NB4 (cell line): ENCODE results near the gene CALR3.

ENCODE experiments used
- DNase-seq: peaks from one replicate; pipeline ENCODE4 v3.0.0; 2010; ENCODE audit warnings: low read depth
- H3K4me3 ChIP-seq: one replicate; pipeline ENCODE4 v1.5.1; 2011; ENCODE audit warnings: mild to moderate bottlenecking, low read depth, low read length, moderate library complexity
- MYC ChIP-seq: IDR thresholded peaks from 2 replicates; pipeline ENCODE4 v1.6.1; 2011; ENCODE audit warnings: low read depth, low read length
- POLR2A ChIP-seq: IDR thresholded peaks from 2 replicates; pipeline ENCODE4 v1.6.1; 2011; ENCODE audit warnings: mild to moderate bottlenecking; ENCODE audit not compliant: insufficient read length; ENCODE audit errors: extremely low read depth
- TF ChIP-seq, protein P1 (sequence below): IDR thresholded peaks from one replicate; pipeline ENCODE4 v1.5.1; 2012; ENCODE audit warnings: low read depth, low read length
- TF ChIP-seq, protein P2 (sequence below): IDR thresholded peaks from 2 replicates; pipeline ENCODE4 v1.6.1; 2011; ENCODE audit warnings: low read depth, low read length

CALR3 gene

GRCh38 chr19:16531380-16531669 lies 35.4 kb upstream of the CALR3 start:
- TF ChIP-seq, protein P1, sequence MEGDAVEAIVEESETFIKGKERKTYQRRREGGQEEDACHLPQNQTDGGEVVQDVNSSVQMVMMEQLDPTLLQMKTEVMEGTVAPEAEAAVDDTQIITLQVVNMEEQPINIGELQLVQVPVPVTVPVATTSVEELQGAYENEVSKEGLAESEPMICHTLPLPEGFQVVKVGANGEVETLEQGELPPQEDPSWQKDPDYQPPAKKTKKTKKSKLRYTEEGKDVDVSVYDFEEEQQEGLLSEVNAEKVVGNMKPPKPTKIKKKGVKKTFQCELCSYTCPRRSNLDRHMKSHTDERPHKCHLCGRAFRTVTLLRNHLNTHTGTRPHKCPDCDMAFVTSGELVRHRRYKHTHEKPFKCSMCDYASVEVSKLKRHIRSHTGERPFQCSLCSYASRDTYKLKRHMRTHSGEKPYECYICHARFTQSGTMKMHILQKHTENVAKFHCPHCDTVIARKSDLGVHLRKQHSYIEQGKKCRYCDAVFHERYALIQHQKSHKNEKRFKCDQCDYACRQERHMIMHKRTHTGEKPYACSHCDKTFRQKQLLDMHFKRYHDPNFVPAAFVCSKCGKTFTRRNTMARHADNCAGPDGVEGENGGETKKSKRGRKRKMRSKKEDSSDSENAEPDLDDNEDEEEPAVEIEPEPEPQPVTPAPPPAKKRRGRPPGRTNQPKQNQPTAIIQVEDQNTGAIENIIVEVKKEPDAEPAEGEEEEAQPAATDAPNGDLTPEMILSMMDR: no peak
- TF ChIP-seq POLR2A (no peak), MYC (no peak)
- TF ChIP-seq, protein P2, sequence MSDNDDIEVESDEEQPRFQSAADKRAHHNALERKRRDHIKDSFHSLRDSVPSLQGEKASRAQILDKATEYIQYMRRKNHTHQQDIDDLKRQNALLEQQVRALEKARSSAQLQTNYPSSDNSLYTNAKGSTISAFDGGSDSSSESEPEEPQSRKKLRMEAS: no peak
- DNase-seq: no peak
- H3K4me3 ChIP-seq: no peak overlapping the region

GRCh38 chr19:16530540-16531379 lies 34.8 kb upstream of the CALR3 start:
- TF ChIP-seq, protein P2: no peak
- TF ChIP-seq MYC: no peak
- DNase-seq: no peak
- H3K4me3 ChIP-seq: no peak overlapping the region

- TF ChIP-seq POLR2A: no peak
- TF ChIP-seq, protein P1: no peak
- TF ChIP-seq MYC: no peak
- TF ChIP-seq, protein P2: no peak
- no peak overlapping the region for H3K4me3 ChIP-seq
- DNase-seq: no peak
Observed at GRCh38 chr19:16529466-16530144, 33.6 kb upstream of the CALR3 start.

DNA sequence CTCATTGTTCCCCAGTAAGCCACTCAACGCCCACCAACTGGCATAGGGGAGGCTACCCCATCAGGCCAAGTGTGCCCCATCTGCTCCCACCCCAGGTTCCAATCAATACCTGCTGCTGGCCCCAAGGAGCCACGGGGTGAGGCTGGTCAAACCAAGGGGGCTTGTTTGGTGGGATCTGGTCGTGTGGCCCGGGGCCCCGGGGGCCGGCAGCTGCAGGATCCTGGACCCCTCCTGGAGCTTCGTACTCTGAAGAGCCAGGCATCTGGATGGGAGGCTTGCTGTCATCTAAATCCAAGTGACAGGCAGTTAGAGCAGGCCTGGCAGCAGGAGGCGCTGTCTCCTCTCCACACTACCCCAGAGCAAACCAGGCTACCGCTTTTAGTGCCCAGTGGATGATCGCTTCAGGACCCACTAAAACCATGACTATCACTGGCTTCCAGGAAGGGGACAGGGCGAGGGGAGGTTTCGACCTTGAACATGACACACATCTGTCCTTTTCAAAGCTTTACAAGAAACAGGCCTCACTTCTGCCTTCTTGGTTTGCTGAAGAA lies 32.1 kb upstream of the CALR3 start:
- H3K4me3 ChIP-seq: no peak overlapping the region
- peak; percentile 54 for DNase-seq
- TF ChIP-seq, protein P1: peak; percentile 47
- TF ChIP-seq POLR2A: no peak

- TF ChIP-seq POLR2A (no peak), MYC (no peak)
- TF ChIP-seq, protein P1: no peak
- TF ChIP-seq, protein P2: no peak
- DNase-seq: no peak
- H3K4me3 ChIP-seq: no peak overlapping the region
Observed at GRCh38 chr19:16527334-16527935, 31.5 kb upstream of the CALR3 start.

DNA sequence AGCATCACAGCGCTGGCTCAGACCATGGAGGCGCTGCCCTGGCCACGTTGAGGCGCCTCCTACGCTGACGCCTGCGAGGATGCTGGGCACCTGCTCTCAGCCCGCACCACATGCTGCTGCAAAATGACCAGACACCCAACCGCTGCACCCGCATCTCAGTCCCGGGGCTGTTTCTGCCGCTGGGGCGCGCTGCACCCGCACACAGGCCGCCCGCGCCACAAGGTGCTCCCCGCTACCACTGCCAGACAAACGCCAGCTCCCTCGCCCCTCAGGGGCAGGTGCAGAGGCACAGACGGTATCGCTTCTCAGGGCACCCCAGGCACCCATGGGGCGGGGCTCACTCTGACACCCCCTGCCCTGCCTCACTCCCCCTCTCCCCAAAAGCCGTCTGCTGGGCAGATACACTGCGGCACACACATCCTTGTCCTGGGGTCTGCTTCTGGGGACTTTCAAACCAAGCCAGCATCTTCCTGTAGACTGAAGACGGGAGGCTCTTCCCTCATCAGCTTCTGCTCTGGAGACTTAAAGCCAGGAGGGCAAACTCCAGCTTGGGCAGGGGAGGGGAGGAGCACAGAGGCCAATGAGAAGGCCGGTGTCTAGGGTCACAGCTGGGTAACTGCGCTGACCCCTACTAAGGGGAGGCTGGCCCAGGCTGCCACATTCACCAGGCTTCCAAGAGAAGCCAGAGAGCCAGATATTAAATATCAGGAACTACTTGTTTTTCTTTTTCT lies 29.9 kb upstream of the CALR3 start:
- TF ChIP-seq MYC (no peak), POLR2A (no peak)
- TF ChIP-seq, protein P1: no peak
- TF ChIP-seq, protein P2: no peak

More for the DNA sequence above, 29.9 kb upstream of the CALR3 start:
- DNase-seq: no peak
- no peak overlapping the region for H3K4me3 ChIP-seq
